HepG2 (cell line): ENCODE data around the gene SLC6A4. TPM values are rescaled to one million over a fixed set of nuclear protein-coding genes. Genes with fewer than 3 reads are reported as not detected.

Experiments
- ATRX ChIP-seq: sonication (generic); formaldehyde crosslinking; IDR thresholded peaks from 2 replicates; pipeline ENCODE4 v1.4.0; 2020; ENCODE audit warnings: missing genetic modification reagents, borderline replicate concordance
- CEBPG ChIP-seq: IDR thresholded peaks from 2 replicates; pipeline ENCODE4 v1.6.1; 2016
- FOSL1 ChIP-seq: sonication (generic); formaldehyde crosslinking; IDR thresholded peaks from 2 replicates; pipeline ENCODE4 v1.9.0; 2021; ENCODE audit warnings: missing genetic modification reagents, borderline replicate concordance
- GABPA ChIP-seq, 2 experiments: IDR thresholded peaks; 2 replicates each; pipeline ENCODE4 v1.6.1; 2011 to 2016; ENCODE audit warnings: low read depth in 2 of 2, low read length in 1 of 2, missing biosample characterization in 1 of 2, missing genetic modification characterization in 1 of 2
- HDAC1 ChIP-seq: sonication (generic); formaldehyde crosslinking; IDR thresholded peaks from 2 replicates; pipeline ENCODE4 v1.5.1; 2020; ENCODE audit warnings: mild to moderate bottlenecking, missing genetic modification reagents
- MXD4 ChIP-seq: IDR thresholded peaks from 2 replicates; pipeline ENCODE4 v1.6.1; 2016; ENCODE audit warnings: mild to moderate bottlenecking, missing biosample characterization, missing genetic modification reagents
- MZF1 ChIP-seq: sonication (generic); formaldehyde crosslinking; IDR thresholded peaks from 2 replicates; pipeline ENCODE4 v1.8.1; 2023; ENCODE audit warnings: mild to moderate bottlenecking, missing genetic modification reagents, borderline replicate concordance
- PAX8 ChIP-seq: sonication (generic); formaldehyde crosslinking; IDR thresholded peaks from 2 replicates; pipeline ENCODE4 v1.8.0; 2022; ENCODE audit warnings: mild to moderate bottlenecking, missing genetic modification reagents, borderline replicate concordance
- RXRA ChIP-seq: sonication (generic); formaldehyde crosslinking; IDR thresholded peaks from 2 replicates; pipeline ENCODE4 v1.5.1; 2020; ENCODE audit warnings: missing genetic modification reagents
- SRSF4 ChIP-seq: fragments of 200-400 bp; formaldehyde crosslinking; IDR thresholded peaks from one replicate; pipeline ENCODE4 v1.6.1; 2018; ENCODE audit warnings: mild to moderate bottlenecking, low read depth, low read length, moderate library complexity; ENCODE audit not compliant: poor library complexity, severe bottlenecking
- TAF1 ChIP-seq: sonication (generic); formaldehyde crosslinking; IDR thresholded peaks from 2 replicates; pipeline ENCODE4 v1.4.0; 2020; ENCODE audit warnings: missing genetic modification reagents
- TBX2 ChIP-seq: sonication (generic); formaldehyde crosslinking; IDR thresholded peaks from 2 replicates; pipeline ENCODE4 v1.5.0; 2020; ENCODE audit warnings: missing genetic modification reagents, mild to moderate bottlenecking, borderline replicate concordance
- TEAD3 ChIP-seq: optimal IDR thresholded peaks from 2 replicates; pipeline ENCODE3; 2016; ENCODE audit warnings: borderline replicate concordance
- ZBTB38 ChIP-seq: sonication (generic); formaldehyde crosslinking; IDR thresholded peaks from 2 replicates; pipeline ENCODE4 v1.5.1; 2020; ENCODE audit warnings: mild to moderate bottlenecking, missing genetic modification reagents
- ZNF142 ChIP-seq: sonication (generic); formaldehyde crosslinking; IDR thresholded peaks from 2 replicates; pipeline ENCODE4 v1.4.0; 2020; ENCODE audit warnings: missing genetic modification reagents
- ZNF460 ChIP-seq: sonication (generic); formaldehyde crosslinking; IDR thresholded peaks from 2 replicates; pipeline ENCODE4 v1.5.1; 2020; ENCODE audit warnings: missing genetic modification reagents, mild to moderate bottlenecking, borderline replicate concordance
- ZNF609 ChIP-seq: sonication (generic); formaldehyde crosslinking; IDR thresholded peaks from 2 replicates; pipeline ENCODE4 v1.4.0; 2020; ENCODE audit warnings: mild to moderate bottlenecking, missing genetic modification reagents, borderline replicate concordance
- ZNF724P ChIP-seq: sonication (generic); formaldehyde crosslinking; IDR thresholded peaks from 2 replicates; pipeline ENCODE4 v1.8.0; 2022; ENCODE audit warnings: missing genetic modification reagents, borderline replicate concordance
- ZNF784 ChIP-seq: sonication (generic); formaldehyde crosslinking; IDR thresholded peaks from 2 replicates; pipeline ENCODE4 v1.5.1; 2020; ENCODE audit warnings: missing genetic modification reagents, mild to moderate bottlenecking, borderline replicate concordance
- ZNF816 ChIP-seq: sonication (generic); formaldehyde crosslinking; IDR thresholded peaks from 2 replicates; pipeline ENCODE4 v1.8.0; 2022; ENCODE audit warnings: missing genetic modification reagents, mild to moderate bottlenecking, borderline replicate concordance
- polyA plus RNA-seq, 8 experiments: library from polyadenylated mRNA; depleted of rRNA in 3 of 8; stranded (reverse) in 7 of 8; unstranded in 1 of 8; fragments of >200 nt; fragmentation: Illumina TruSeq in 4 of 8; extraction: Trizol in 4 of 8; gene quantifications; 2 replicates each; pipeline versions ENCODE4 v1.2.1 to v1.2.3, GENCODE V29; 2011 to 2016; ENCODE audit warnings: low read depth in 4 of 8, missing spikeins in 1 of 8, mixed read lengths in 1 of 8; ENCODE audit not compliant: insufficient read depth in 1 of 8
- total RNA-seq, 5 experiments: library from RNA; depleted of rRNA; stranded (reverse); fragments of >200 nt; fragmentation: Illumina TruSeq; extraction: Trizol; gene quantifications; 2 replicates each; pipeline ENCODE4 v1.2.3, GENCODE V29; 2016; ENCODE audit warnings: low read depth in 1 of 5

The SLC6A4 gene
- total and polyA plus RNA-seq, 2 of the 13 experiments (the other 11 are each of a cell fraction or from before 2014, with no cell fraction given), result 7.6 to 20.3 TPM

- TF ChIP-seq CEBPG (CRISPR knock-in tag) (peak; percentile 7; the same call in 1 of the 2 replicates), GABPA (IDR thresholded peaks at IDR 0.05; ENCODE audit: low read depth, low read length) (no peak), GABPA (CRISPR knock-in tag; IDR thresholded peaks at IDR 0.05; ENCODE audit: low read depth) (no peak), PAX8 (CRISPR knock-in tag) (no peak), HDAC1 (CRISPR knock-in tag) (no peak), SRSF4 (no peak), ZNF460 (CRISPR knock-in tag) (no peak), ZNF816 (no peak), ZNF784 (no peak), TBX2 (CRISPR knock-in tag) (no peak), TAF1 (no peak; the same call in 1 of the 2 replicates), MXD4 (CRISPR knock-in tag) (no peak), ATRX (CRISPR knock-in tag) (no peak), FOSL1 (CRISPR knock-in tag) (no peak), ZBTB38 (CRISPR knock-in tag) (peak; percentile 48; the same call in 1 of the 2 replicates), MZF1 (CRISPR knock-in tag) (no peak), ZNF142 (no peak), ZNF724P (CRISPR knock-in tag) (no peak), RXRA (CRISPR knock-in tag) (no peak), TEAD3 (CRISPR knock-in tag) (peak; percentile 30), ZNF609 (CRISPR knock-in tag) (no peak)
These were observed 8.6 kb downstream of the SLC6A4 start (continued) for GRCh38 chr17:30226878-30227277.
